ENCODE results near the gene DUS4L.

Gene DUS4L

GRCh38 chr7:107538001-107538400 is 25.8 kb upstream of the DUS4L start:
- no peak overlapping the region for H3K4me3 ChIP-seq (ENCODE audit: low read depth, low read length)
- DNase-seq (ENCODE audit: low read depth, low spot score) = no peak
- no peak for TF ChIP-seq CTCF (IDR thresholded peaks at IDR 0.05; ENCODE audit: low read depth, low read length)
- in situ Hi-C loops (cut with HindIII; ENCODE audit: low sequenced_read_pairs) = no loop called here

- DNase-seq (ENCODE audit: low read depth, low spot score) = no peak
- no peak for TF ChIP-seq CTCF (IDR thresholded peaks at IDR 0.05; ENCODE audit: low read depth, low read length)
- H3K4me3 ChIP-seq (ENCODE audit: low read depth, low read length) = no peak overlapping the region
- in situ Hi-C loops (cut with HindIII; ENCODE audit: low sequenced_read_pairs) = no loop called here
Observed at GRCh38 chr7:107543338-107543993, 20.3 kb upstream of the DUS4L start.

- DNase-seq (ENCODE audit: low read depth, low spot score) = no peak
- in situ Hi-C loops (cut with HindIII; ENCODE audit: low sequenced_read_pairs) = no loop called here
- no peak overlapping the region for H3K4me3 ChIP-seq (ENCODE audit: low read depth, low read length)
- TF ChIP-seq CTCF (IDR thresholded peaks at IDR 0.05; ENCODE audit: low read depth, low read length) = no peak
Observed at GRCh38 chr7:107544848-107545591, 18.8 kb upstream of the DUS4L start.

GRCh38 chr7:107551936-107552335 is 11.8 kb upstream of the DUS4L start:
- in situ Hi-C loops (cut with HindIII; ENCODE audit: low sequenced_read_pairs) = no loop called here
- TF ChIP-seq CTCF (IDR thresholded peaks at IDR 0.05; ENCODE audit: low read depth, low read length) = no peak
- no peak for DNase-seq (ENCODE audit: low read depth, low spot score)
- no peak overlapping the region for H3K4me3 ChIP-seq (ENCODE audit: low read depth, low read length)

GRCh38 chr7:107555893-107556292 is 7.9 kb upstream of the DUS4L start:
- H3K4me3 ChIP-seq (ENCODE audit: low read depth, low read length) = no peak overlapping the region
- no peak for DNase-seq (ENCODE audit: low read depth, low spot score)
- in situ Hi-C loops (cut with HindIII; ENCODE audit: low sequenced_read_pairs) = no loop called here
- no peak for TF ChIP-seq CTCF (IDR thresholded peaks at IDR 0.05; ENCODE audit: low read depth, low read length)

GRCh38 chr7:107559864-107560263 is 3.9 kb upstream of the DUS4L start:
- peak; percentile 61 for DNase-seq (ENCODE audit: low read depth, low spot score)
- in situ Hi-C loops (cut with HindIII; ENCODE audit: low sequenced_read_pairs) = no loop called here
- TF ChIP-seq CTCF (IDR thresholded peaks at IDR 0.05; ENCODE audit: low read depth, low read length) = no peak
- no peak overlapping the region for H3K4me3 ChIP-seq (ENCODE audit: low read depth, low read length)

Measured in astrocyte of the spinal cord (primary cell).